Thoracic aorta (tissue), 2 donors: ENCODE results near the gene CST8. TPM values are rescaled to one million over a fixed set of nuclear protein-coding genes. Genes with fewer than 3 reads are reported as not detected.

Experiments
- ATAC-seq: fragments of 150-250 bp; one replicate; pipeline ENCODE4 v1.8.0; 2017; ENCODE audit warnings: low read depth; ENCODE audit not compliant: insufficient number of reproducible peaks, low FRiP score
- DNase-seq: peaks from one replicate; pipeline ENCODE4 v3.0.0-alpha.2; 2020; ENCODE audit warnings: low spot score
- H3K27ac ChIP-seq, 2 donors: fragments of 200-600 bp; sonication (generic); 1 replicate in 1 of 2; 2 replicates in 1 of 2; pipeline ENCODE4 v1.5.1; 2016; ENCODE audit warnings: mild to moderate bottlenecking in 2 of 2, moderate library complexity in 2 of 2
- H3K27me3 ChIP-seq: fragments of 200-600 bp; sonication (generic); replicated peaks from 2 replicates; pipeline ENCODE4 v1.6.0; 2016; ENCODE audit warnings: mild to moderate bottlenecking; ENCODE audit not compliant: insufficient read depth
- H3K36me3 ChIP-seq: fragments of 200-600 bp; sonication (generic); one replicate; pipeline ENCODE4 v1.5.1; 2016
- H3K4me1 ChIP-seq, 2 donors: fragments of 200-600 bp; sonication (generic); 1 replicate in 1 of 2; 2 replicates in 1 of 2; pipeline versions ENCODE4 v1.5.1 to v1.6.0; 2016; ENCODE audit warnings: low read depth in 2 of 2, mild to moderate bottlenecking in 1 of 2; ENCODE audit not compliant: control insufficient read depth in 1 of 2
- H3K4me3 ChIP-seq: fragments of 200-600 bp; sonication (generic); 2 replicates; pipeline ENCODE4 v1.5.1; 2016; ENCODE audit warnings: mild to moderate bottlenecking
- H3K9me3 ChIP-seq: fragments of 200-600 bp; sonication (generic); 2 replicates; pipeline ENCODE4 v1.5.1; 2016
- CTCF ChIP-seq: fragments of 200-600 bp; sonication (generic); IDR thresholded peaks from one replicate; pipeline ENCODE4 v1.5.1; 2019; ENCODE audit warnings: antibody characterized with exemption
- total RNA-seq, 2 donors: library from RNA; depleted of rRNA; stranded (reverse); fragments of >200 nt; gene quantifications; one replicate each; pipeline versions ENCODE4 v1.1.0 to v1.2.3, GENCODE V29; 2016

The CST8 gene
- total RNA-seq, 2 donors from 2014 or later, result not detected

GRCh38 chr20:23530937-23531567 is 40.1 kb downstream of the CST8 start:
- peaks cover 3% of the 10 kb centered on the region for H3K9me3 ChIP-seq
- H3K36me3 ChIP-seq, result no peaks in the 10 kb centered on the region
- no peak overlapping the region for H3K4me3 ChIP-seq
- no peak overlapping the region for H3K27ac ChIP-seq
- TF ChIP-seq CTCF, result no peak
- H3K27me3 ChIP-seq, result no peaks in the 10 kb centered on the region
- ATAC-seq (no peak), DNase-seq (no peak)
- no peaks in the 10 kb centered on the region for H3K4me1 ChIP-seq

DNA sequence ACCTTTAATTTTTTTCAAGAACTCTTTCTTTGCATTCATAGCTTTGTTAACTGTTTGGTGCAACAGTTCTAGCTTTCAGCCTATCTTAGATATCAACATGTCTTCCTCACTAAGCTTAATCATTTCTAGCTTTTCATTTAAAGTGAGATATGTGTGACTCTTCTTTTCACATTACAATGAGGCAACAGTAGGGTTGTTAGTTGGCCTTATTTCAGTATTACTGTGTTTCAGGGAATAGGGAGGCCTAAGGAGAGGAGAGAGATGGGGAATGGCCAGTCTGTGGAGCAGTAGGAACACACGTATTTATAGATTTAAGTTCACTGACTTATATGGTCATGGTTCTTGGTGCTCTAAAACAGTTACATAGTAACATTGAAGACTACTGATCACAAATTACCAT is 41.6 kb downstream of the CST8 start:
- Histone ChIP-seq H3K27ac (no peak overlapping the region), H3K4me3 (no peak overlapping the region), H3K4me1 (no peaks in the 10 kb centered on the region), H3K9me3 (peaks cover 3% of the 10 kb centered on the region), H3K36me3 (no peaks in the 10 kb centered on the region), H3K27me3 (no peaks in the 10 kb centered on the region)
- ATAC-seq (no peak), DNase-seq (no peak)
- TF ChIP-seq CTCF, result no peak

DNA sequence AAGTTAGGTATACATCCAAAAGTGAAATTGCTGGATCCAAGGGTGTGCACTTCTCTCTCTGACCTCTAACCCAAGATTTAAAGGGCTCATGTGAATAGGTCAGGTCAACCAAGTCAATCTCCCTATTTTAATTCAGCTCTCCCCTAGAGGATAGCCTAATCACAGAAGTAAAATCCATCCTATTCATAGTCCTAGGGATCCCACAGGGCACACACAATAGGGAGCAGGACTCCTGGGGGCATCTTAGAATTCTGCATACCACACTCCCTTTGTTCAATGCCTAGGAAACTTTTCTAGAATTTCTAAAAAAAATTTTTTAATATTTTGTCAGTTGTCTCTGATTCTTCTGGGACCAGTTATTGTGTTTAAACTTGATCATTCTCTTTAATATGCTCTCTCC is 42.2 kb downstream of the CST8 start:
- Histone ChIP-seq H3K4me3 (no peak overlapping the region), H3K27ac (no peak overlapping the region), H3K9me3 (peaks cover 3% of the 10 kb centered on the region), H3K4me1 (no peaks in the 10 kb centered on the region), H3K36me3 (no peaks in the 10 kb centered on the region), H3K27me3 (no peaks in the 10 kb centered on the region)
- ATAC-seq, result no peak
- no peak for TF ChIP-seq CTCF
- no peak for DNase-seq

DNA sequence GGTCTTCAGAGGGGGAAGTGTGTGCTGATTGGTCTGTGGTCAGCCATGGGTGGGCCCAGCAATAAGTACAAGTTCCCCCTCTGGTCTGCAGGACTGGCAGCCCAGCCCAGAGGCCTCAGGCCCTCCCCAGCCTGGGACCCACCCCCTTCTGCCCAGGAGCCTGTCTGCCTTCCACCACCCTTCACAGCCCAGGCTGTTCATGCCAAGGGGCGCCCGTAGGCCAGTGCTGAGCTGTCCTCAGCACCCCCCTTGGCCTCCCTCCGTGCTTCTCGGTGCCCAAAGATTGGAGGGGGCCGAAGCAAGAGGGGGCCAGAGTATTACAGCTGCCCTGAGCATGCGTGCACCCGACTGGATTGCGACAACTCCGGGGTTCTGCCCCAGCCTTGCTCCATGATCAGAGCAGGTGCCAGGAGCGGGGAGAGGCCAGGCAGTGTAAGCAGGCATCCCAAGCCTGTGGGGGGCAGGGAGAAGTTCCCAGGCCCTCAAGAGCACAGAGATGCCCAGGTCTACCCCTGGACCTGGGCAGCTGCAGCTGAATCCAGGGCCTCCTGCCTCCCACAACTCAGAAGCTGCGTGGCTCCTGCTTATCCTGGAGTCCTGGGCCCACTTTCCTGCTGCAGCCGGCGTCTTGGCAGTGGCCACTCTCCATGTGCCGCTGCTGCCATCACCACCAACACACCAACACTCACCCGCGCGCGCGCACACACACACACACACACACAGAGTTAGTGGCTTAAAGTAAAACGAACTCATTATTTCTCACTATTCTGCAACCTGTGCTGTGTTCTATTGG is 44.1 kb downstream of the CST8 start:
- Histone ChIP-seq H3K36me3 (no peaks in the 10 kb centered on the region), H3K27ac (no peak overlapping the region), H3K4me3 (no peak overlapping the region), H3K9me3 (no peaks in the 10 kb centered on the region), H3K4me1 (no peaks in the 10 kb centered on the region), H3K27me3 (no peaks in the 10 kb centered on the region)
- DNase-seq, result no peak
- no peak for TF ChIP-seq CTCF
- no peak for ATAC-seq

- DNase-seq (no peak), ATAC-seq (peak; percentile 40)
- Histone ChIP-seq H3K27me3 (no peaks in the 10 kb centered on the region), H3K27ac (no peak overlapping the region), H3K4me3 (no peak overlapping the region), H3K9me3 (no peaks in the 10 kb centered on the region), H3K36me3 (no peaks in the 10 kb centered on the region), H3K4me1 (no peaks in the 10 kb centered on the region)
- TF ChIP-seq CTCF, result no peak
Observed at GRCh38 chr20:23536328-23536974, 45.5 kb downstream of the CST8 start.
